ENCODE results near the gene UTS2B.

UTS2B gene, protein sequence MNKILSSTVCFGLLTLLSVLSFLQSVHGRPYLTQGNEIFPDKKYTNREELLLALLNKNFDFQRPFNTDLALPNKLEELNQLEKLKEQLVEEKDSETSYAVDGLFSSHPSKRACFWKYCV

DNA sequence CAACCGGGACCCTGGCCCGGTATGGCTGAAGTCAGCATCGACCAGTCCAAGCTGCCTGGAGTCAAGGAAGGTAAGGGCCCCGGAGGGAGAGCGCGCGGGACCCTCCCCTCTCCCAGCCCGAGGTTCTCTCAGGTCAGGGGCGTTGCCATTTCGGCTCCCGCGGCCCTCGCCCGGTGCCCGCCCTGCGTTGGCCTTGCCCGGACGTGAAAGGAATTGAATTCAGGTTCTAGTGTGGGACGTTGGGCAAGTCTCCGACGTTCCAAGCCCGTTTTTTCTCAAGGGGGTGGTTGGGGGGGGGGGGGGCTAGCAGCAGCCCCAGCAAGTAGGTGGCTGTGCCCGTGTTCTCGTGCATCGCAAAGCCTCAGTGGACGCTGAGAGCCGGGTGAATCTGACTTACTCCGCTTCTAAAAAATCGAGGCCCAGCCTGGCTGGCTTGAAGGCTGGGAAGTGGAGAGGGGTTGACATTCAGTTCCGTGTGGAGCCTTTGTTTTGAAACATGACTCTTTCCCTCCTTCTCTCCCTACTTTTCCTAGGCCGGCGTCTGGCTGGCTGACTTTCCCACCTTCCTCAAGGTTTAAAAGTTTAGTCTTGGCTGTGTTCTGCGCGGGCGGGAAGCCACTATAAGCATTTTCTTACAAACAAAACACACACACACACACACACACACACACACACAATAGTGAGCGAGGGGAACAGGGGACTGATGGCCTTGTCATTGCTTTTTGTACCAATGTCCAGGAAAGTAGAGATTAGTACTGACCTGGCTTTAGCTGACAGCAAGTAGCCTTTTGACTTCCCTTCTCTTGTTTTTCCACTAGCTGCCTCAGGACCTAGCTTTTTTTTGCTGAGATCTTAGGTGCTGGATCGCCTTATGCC is at the start of gene UTS2B:
Gene UTS2B (minus strand): TSS at position 873 of the 876 bp plus-strand sequence. CDS start 48,337 bp downstream, outside the sequence.
- in situ Hi-C loops (cut with MboI; ENCODE audit: low sequenced_read_pairs) = no loop called here

DNA sequence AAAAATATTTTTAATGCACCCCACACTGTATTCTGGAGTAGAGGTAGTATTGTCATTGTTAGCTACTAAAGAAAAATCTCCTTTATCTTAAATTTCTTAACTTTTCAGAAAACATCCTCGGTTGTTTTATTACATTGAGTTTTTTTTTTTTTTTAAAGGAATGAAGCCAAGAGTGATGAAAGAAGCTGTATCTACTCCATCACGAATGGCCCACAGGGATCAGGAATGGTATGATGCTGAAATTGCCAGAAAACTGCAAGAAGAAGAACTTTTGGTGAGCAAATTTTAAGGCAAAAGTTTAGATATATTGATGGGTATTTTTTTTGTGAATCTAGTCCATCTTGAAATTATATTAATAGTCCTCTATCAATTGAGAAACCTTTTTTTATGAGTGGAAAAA is 49.7 kb upstream of the UTS2B start:
- in situ Hi-C loops (cut with MboI; ENCODE audit: low sequenced_read_pairs) = no loop called here

DNA sequence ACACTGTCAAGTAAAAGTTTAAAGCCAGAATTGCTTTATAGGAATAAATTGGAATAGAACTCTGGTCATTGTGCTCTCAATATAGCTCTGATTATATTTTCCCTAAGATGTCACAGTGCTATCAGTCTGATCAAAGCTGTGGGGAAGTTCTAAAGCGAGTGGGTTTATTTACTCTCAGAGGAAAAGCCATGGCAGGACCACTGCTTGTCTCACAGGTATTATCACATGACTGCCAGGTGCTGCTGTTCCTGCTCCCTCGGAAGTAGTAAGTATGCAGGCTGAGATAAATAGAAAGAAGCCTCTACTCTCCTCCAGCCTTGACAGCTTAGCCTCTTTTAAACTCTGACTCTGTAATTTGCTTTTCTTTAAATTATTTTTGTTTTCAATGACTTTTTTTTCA is 49.1 kb upstream of the UTS2B start:
- in situ Hi-C loops (cut with MboI; ENCODE audit: low sequenced_read_pairs) = no loop called here

DNA sequence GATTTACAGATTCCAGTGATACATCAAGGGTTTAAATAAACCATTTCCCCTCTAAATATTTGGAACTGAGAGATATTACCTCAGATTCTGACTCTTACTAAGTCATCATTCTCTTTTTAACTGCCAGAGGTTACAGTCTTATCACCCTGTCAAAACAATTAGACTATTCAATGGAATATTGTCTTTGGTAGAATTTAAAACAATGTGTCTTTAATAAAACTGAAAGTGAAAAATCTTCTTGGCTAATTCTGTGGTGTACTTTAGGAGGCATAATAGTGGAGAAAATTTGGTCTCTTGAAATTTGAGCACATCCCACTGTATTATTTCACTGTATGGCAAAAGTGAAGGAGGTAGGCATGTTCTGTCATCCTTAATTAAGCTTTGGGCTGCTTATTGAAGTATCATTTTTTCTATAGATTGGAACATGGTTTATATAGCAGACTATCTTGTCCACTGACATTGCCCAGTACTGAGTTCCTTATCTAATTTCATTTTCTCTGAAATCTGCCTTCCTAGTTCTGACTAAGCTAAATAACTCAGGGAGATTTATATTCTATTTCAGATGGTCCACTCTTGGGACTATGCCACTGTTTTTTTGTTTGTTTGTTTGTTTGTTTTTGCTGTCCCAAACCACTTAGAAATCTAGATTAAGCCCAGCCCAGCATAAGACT is 48.0 kb upstream of the UTS2B start:
- in situ Hi-C loops (cut with MboI; ENCODE audit: low sequenced_read_pairs) = no loop called here

DNA sequence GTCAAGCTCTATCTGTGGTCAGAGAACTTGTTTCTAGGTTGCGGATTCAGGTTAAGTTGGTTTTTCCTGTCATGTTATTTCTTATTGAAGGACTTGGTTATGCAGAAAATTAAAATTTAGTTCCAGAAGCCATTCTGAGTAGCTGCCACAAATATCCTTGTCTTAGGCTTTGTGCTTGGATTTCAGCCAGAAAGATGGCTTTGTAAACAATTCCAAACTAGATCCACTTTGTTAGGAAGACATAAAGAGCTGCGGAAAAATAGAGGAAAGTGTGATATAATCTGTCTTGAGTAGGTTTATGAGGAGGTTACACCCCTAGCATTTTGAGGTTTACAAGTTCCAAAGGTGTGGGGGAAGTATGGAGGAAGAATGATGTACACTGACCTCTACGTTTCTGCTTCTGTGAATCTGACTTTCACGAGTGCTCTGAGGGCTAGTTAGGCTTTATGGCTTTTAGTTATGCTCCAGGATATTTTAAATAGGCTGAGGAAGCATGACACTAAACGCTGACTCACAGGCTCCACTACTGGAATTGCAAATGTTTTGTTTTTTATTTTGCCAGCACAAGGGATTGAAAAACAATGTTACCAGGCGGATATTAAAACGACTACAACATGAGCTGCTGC is 46.3 kb upstream of the UTS2B start:
- in situ Hi-C loops (cut with MboI; ENCODE audit: low sequenced_read_pairs) = no loop called here

DNA sequence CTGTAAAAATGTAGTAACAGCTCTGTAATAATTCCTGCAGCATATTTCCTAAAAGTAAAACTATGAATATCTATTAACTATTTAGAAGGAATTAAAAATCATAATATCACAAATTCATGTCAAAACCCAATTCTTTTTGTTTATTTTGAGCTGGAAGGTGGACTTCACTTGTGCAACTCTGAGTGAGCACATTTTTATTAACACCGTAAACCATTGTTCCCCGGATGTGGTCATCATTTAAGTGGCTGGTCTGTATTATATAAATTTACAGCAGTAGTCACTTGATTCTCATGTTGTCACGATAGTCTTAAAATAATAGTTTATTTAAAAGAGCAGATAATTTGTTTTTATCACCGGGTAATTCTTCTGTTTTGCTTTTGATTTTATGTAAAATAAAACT is 43.0 kb upstream of the UTS2B start:
- in situ Hi-C loops (cut with MboI; ENCODE audit: low sequenced_read_pairs) = no loop called here

DNA sequence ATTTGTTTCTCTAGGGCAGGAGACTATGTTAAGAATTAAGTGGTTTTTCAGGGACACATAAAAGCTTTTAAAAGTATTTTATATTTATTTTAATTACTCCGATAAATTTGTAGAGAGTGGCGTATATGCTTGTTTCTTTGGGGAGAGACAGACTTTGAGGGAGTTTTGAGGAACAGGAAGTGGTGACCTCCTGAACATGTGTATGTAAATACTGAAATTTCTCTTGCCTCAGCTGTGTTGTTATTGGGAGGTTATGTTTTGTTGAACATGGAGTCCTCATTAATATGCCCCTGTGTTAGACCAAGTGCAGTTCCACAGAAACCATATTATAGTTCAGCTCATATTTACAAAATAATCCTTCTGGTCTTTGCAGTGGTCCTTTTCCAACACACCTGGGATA is 41.8 kb upstream of the UTS2B start:
- in situ Hi-C loops (cut with MboI; ENCODE audit: low sequenced_read_pairs) = no loop called here

DNA sequence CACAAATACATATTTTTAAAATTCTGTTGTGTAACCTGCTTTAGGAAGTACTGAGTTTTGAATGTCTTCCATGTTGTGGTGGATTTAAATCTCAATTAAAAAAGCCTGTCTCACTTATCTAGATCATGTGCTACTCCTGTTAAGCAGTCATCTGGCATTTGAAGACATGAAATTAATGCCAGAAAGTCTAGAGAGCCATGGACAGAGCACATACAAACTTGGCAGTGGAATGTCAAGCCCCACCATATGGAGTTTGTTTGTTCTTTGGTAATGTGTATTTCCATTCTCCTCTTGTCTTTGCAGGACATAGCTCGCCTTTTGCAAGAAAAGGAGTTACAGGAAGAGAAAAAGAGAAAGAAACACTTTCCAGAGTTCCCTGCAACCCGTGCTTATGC is 39.3 kb upstream of the UTS2B start:
- in situ Hi-C loops (cut with MboI; ENCODE audit: low sequenced_read_pairs) = no loop called here

DNA sequence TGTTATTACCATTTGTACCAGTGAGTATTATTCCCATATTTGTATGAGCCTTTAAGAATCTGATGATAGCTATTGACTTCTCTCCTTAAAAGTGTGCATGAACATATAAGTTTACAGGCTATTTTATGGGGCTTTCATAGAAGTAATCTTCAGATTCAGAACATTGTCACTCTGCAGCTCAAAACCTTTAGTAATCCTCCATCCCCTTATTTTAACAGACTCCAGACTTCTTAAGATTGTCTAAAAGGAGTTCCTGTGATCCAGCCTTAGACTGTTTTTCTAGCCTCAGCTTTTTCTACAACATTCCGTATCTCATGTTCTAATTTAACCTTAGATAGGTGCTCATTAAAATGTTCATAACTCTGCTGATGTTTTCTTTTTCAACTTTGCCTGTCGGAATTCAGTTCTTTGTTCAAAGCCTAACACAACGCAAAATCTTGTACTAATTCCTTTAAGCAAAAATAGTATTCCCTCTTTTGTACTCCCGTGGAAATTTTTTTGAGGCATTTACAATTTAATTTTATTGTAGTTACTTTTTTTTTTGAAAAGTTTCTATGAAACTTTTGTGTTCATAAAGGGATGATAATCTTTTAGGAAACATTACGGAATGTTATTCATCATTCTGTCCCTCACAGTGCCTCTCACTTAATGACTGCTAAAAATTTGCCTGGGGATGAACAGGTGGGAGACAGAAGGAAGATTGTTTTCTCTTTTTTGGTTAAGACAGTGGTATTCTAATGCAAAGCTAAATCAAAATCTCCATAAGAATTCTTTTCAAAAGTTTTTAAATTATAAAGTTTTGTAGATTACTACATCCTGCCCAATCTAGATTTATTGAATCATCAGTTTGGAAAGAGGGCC is 38.7 kb upstream of the UTS2B start:
- in situ Hi-C loops (cut with MboI; ENCODE audit: low sequenced_read_pairs) = no loop called here

DNA sequence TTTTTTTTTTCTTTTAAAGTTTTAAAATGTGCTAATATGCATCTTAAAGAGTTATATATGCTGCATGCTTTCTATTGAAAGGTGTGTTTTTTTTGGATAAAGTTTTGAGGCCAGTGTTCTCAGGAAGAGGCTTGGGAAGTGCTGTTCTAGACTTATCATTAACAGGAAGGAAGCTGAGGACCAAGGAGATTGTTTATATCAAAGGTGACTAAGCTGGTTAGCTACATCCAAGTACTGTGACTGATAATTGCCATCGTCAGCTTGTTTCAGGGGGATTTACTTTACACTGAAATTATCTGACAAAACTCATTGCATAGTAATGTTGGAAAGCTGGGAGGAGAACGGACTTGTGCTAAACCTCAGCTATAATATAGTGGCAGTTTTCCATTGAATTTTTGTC is 36.3 kb upstream of the UTS2B start:
- in situ Hi-C loops (cut with MboI; ENCODE audit: low sequenced_read_pairs) = no loop called here

DNA sequence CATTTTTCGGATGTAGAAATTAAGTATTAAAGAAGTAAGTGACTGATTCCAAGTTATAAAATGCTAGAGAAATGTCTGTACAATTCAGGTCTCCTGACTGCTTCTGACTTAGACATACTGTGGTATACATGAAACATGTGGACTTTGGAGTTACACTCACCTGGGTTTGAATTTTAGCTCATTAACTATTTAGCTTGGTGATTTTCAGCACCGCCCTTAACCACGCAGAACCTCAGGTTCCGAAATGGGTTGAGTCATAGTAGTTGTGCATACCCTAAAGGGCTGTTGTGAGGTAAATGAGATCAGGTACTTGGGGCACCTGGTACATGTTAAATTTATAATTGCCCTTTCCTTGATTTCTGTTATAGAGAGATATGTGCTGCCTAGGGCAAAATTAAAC is 32.9 kb upstream of the UTS2B start:
- in situ Hi-C loops (cut with MboI; ENCODE audit: low sequenced_read_pairs) = no loop called here

DNA sequence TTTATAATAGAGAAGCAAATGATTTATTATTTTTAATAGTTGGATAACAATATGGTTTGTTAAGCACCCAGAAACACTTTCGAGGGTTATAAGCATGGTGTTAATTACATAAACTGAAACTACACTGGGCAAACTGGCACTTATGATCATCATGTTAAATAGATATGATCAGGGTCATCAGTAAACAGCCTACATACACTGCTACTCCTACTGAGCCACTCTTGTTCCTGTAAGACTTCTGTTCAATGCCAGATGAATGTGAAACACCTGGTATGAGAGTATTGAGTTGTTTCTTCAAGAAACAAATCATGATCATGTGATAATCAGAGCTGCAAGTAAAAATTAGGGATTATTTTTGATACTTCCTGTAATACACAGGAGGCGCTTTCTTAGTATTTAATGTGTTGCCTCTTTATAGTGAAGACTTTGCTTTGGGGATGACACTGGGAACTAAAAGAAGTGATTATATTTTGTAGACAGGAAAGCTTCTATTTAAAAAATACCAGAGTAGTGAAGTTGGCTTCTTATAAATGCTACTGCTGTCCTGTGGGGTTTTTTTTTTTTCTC is 32.3 kb upstream of the UTS2B start:
- in situ Hi-C loops (cut with MboI; ENCODE audit: low sequenced_read_pairs) = no loop called here

DNA sequence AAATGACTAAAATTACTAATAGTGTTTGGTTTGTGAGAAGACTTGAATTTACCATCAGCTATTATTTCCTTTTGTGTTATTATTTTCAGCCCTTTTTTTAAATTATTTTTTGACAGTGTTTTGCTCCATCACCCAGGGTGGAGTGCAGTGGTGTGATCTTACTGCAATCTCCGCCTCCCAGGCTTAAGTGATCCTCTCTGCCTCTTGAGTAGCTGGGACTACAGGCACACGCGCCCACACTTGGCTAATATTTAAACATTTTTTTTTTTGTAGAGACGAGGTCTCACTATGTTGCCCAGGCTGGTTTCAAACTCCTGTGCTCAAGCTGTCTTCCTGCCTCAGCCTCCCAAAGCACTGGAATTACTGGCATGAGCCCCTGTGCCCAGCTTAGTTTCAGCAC is 31.7 kb upstream of the UTS2B start:
- in situ Hi-C loops (cut with MboI; ENCODE audit: low sequenced_read_pairs) = no loop called here

DNA sequence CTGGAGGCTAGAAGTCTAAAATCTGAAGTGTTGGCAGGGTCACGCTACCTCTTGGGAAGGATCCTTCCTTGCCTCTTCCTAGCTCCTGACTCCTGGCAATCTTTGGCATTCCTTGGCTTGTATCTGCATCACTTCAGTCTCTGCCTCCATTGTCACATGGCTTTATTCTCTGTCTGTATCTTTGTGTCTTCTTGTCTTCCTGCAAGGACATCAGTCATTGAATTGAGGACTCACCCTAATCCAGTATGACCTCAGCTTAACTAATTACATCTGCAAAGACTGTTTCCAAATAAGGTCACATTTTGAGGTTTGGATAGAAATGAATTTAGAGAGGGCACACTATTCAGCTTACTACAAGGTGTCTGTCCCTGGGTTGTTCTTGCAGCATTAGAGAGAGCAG is 31.1 kb upstream of the UTS2B start:
- in situ Hi-C loops (cut with MboI; ENCODE audit: low sequenced_read_pairs) = no loop called here

DNA sequence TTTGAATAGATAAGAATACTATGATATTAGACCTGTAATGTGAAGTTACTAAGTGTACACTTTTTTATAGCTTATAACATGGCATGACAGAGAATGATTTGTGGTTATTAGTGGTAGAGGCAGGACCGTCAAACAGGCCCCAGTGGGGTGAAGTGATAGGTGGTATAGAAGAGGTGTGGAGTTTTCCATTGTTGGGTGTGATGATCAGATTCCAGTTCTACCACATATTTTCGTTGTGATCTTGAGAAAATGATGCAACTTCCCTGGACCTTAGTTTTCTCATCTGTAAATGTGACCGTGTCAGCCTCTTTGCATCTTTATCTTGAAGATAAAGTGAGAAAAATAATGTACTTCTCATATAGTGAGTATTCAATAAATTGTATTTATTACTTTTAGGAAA is 30.3 kb upstream of the UTS2B start:
- in situ Hi-C loops (cut with MboI; ENCODE audit: low sequenced_read_pairs) = no loop called here

DNA sequence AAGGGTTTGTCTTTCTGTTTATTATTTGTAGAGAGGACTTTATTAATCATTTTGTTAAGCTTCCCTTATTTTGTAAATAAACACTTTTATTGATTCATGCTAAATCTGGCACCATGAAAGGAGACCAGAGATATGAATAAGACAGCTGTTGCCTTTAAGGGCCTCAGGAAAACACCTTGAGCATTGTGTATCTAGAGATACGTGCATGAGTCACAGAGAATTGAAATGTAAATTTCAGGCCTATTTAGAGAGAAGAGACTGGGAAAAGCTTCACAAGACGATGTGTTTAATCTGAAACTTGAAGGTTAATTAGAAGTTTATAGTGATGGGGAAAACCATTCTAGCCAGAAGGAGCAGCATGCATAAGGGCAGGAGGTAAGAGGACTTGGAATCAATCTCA is 28.6 kb upstream of the UTS2B start:
- in situ Hi-C loops (cut with MboI; ENCODE audit: low sequenced_read_pairs) = no loop called here

DNA sequence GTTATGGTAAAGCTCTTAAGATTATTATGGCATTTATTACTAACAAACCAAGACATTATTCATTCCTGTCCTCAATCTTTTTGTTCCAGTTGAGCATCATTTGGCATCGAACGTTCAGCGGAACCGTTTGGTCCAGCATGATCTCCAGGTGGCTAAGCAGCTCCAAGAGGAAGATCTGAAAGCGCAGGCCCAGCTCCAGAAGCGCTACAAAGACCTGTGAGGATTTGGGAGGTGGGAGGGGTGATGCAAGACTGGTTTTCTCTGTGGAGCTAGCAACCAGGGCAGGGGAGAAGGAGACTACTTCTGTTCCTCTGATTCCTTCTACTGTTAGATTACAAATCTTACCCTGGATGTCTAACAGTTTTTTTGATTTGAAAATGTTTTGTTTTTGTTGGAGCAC is 27.6 kb upstream of the UTS2B start:
- in situ Hi-C loops (cut with MboI; ENCODE audit: low sequenced_read_pairs) = no loop called here

DNA sequence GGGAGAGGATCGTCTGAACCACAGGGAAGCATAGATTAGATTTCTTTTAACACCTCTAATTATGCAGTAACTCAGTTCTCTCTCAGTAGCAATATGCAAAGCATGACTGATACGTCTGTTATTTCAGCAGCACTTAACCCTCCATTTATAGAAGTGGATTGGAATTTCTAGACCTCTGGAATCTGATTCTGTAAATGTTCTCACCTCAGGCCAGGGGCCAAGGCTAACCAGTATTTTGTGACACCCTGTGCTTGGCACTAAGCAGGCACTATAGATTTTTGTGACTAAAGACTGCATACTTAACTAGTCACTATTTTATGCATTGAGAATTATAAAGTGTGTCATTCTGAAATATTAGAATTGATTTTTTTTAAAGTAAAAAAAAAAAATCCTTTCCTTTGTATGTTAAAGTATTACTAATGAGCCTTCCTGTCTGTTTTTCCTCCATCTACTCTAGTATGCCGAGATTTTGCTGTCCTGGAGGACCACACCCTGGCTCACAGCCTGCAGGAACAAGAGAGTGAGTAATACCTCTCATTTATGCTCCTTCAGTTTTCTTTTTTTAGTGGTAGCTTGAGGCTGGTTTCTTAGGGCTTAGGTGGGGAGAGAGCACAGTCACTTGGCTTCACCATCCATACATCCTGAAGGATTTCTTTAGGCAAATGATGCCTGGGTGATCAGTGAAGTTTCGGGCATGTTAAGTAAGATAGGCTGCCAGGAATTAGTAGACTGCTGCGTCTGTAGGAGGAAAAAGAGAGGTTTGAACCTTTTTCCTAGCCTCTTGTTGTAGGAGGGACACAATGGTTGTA is 26.5 kb upstream of the UTS2B start:
- in situ Hi-C loops (cut with MboI; ENCODE audit: low sequenced_read_pairs) = no loop called here

DNA sequence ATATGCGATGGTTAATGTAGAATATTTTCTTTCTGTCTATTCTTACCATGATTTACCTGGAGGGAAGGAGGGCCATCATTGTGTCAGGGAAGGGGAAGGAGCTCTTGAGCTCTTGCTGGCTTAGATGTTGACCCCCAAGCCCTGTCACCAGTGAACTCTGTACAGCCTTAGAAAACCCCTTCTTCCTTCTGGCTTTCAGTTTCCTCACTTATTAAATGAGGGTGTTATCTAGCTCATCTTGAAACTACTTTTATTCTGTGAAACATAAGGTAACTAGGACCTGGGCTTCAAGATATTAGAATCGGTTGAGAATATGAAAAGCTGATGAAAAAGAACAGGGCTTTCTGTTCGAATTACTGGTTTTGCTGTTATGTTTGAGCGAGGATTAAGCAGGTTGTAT is 25.1 kb upstream of the UTS2B start:
- in situ Hi-C loops (cut with MboI; ENCODE audit: low sequenced_read_pairs) = no loop called here

Measured in HL-60/S4 treated with retinoic acid at 250 ng/mL for 4 days and 3 days (cell line).